Activated CD8-positive, alpha-beta memory T cell treated with anti-CD3 and anti-CD28 coated beads for 36 hours (primary cell): ENCODE data around the gene TKTL2. TPM values are rescaled to one million over a fixed set of nuclear protein-coding genes. Genes with fewer than 3 reads are reported as not detected.
"Not testable (repeated sequence)": the region's sequence is repeated elsewhere in the genome, so short reads cannot be mapped to it uniquely, and the experiment has no call there.

Experiments used
- CTCF ChIA-PET: fragments of 350-600 bp; sonication (Branson Sonifier 250); formaldehyde crosslinking; loops from one replicate; lab custom pipeline; 2021; ENCODE audit warnings: antibody characterized with exemption; lab: Charles Lee
- POLR2A ChIA-PET: fragments of 350-600 bp; sonication (Branson Sonifier 250); formaldehyde crosslinking; loops from one replicate; lab custom pipeline; 2021; ENCODE audit warnings: antibody characterized with exemption; lab: Charles Lee
- total RNA-seq, 2 experiments: library from RNA; stranded (reverse); gene quantifications; one replicate each; pipeline ENCODE4 v1.2.3, GENCODE V29; 2021

TKTL2 gene
- total RNA-seq, 2 experiments from 2014 or later, result not detected

DNA sequence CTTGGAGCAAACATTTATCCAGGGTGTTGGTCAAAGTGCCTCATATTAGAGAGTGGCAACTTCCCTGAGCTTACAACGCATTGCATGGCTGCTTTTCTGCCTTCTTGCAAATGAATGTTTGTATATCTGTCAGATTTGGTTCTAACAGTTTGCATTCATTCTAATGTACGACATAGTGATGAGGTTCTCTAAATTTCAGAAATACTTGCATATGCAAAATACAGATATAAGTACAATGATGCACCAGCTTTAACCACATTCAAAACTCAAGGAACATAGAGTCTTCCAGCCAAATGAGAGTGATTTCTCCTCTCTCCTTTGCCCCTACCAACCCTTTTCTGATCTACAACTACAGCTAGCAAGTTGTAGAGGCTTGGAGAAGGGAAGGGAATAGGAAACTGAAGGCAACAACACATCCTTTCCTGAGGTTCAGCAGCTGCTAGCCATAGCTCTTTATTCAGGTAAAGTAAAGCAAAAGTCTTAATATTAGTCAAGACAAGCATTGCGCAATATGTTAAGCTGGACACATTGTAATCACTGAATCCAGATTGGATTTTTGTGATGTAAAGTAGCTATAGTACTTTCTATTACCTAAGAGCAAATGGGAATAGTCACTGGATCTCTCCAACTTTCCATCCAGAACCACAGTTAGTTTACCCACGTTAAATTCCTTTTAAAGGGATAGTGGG, 6.3 kb downstream of the TKTL2 start:
- POLR2A ChIA-PET, result no interaction called here
- CTCF ChIA-PET, result interaction anchor here (0.5 kb wide), 1 partner anchor 83 kb away, joined by 3 read pairs; no protein-coding TSS in a partner anchor

GRCh38 chr4:163462556-163462955, 11.0 kb downstream of the TKTL2 start:
- CTCF ChIA-PET, result no interaction called here
- POLR2A ChIA-PET, result no interaction called here

DNA sequence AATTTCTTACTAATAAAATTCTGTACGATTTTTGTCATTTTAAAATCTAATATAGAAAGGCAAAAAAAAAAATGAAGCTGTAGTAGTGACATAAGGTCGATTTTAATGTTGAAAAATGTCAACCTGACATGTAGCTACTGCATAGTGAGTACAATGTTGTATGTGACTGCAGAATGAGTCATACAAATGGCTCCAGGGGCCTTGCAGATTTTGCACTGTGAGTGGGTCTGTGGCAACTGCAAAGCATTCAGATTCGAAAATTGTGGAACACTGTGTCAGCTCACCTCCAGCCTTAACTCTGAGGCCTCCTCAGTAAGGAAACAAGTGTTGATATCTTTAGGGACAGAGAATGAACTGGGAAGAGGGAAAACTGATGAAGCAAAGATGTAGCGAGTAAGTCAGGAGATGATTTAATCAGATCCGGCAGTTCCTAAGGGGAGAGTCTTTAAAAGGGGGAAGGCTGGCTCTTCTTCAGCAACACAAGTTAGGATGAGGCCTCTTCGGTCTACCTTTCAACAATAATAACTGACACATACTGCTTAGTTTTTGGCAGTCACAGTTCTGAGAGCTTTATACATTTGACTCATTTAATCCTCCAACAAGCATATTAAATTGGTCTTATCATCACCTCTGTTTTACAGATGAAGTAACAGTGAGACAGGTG, 24.9 kb downstream of the TKTL2 start:
- CTCF ChIA-PET, result no interaction called here
- POLR2A ChIA-PET, result no interaction called here

- POLR2A ChIA-PET, result no interaction called here
- CTCF ChIA-PET, result interaction anchor here (0.7 kb wide), 1 partner anchor 237 kb away, joined by 3 read pairs; no protein-coding TSS in a partner anchor
Observed at GRCh38 chr4:163447481-163447880, 26.1 kb downstream of the TKTL2 start.

GRCh38 chr4:163447023-163447422, 26.5 kb downstream of the TKTL2 start:
- CTCF ChIA-PET, result interaction anchor here (0.7 kb wide), 1 partner anchor 237 kb away, joined by 3 read pairs; no protein-coding TSS in a partner anchor
- POLR2A ChIA-PET, result not testable (repeated sequence)

GRCh38 chr4:163440040-163440439, 33.5 kb downstream of the TKTL2 start:
- ChIA-PET POLR2A (no interaction called here), CTCF (interaction anchor here (1.3 kb wide), 1 partner anchor 17 kb away, joined by 4 read pairs; no protein-coding TSS in a partner anchor)

Other genes starting within 250 kb of the TKTL2 start
- gene NPY1R, start 141.2 kb downstream of the TKTL2 start, total RNA-seq, result not detected
- gene NPY5R, start 129.9 kb downstream of the TKTL2 start, total RNA-seq, result not detected
- gene TMA16, start 20.9 kb upstream of the TKTL2 start, total RNA-seq, result 10 to 100 TPM; 48.1 to 51.0 TPM